Activated naive CD4-positive, alpha-beta T cell treated with anti-CD3 and anti-CD28 coated beads, Interleukin-2, amount 50 U/mL, for 16 hours (primary cell): ENCODE data around the gene PODXL2.

ENCODE experiments used
- DNase-seq: peaks from one replicate; pipeline ENCODE4 v3.0.0-alpha.2; 2020

Gene PODXL2

GRCh38 chr3:127660621-127661251 lies 31.8 kb downstream of the PODXL2 start:
- no peak for DNase-seq

GRCh38 chr3:127661600-127661999 lies 32.6 kb downstream of the PODXL2 start:
- no peak for DNase-seq

GRCh38 chr3:127662001-127662469 lies 33.0 kb downstream of the PODXL2 start:
- DNase-seq: no peak

- no peak for DNase-seq
These were observed 34.2 kb downstream of the PODXL2 start for GRCh38 chr3:127663151-127663550.

- no peak for DNase-seq
These were observed 36.2 kb downstream of the PODXL2 start for GRCh38 chr3:127665165-127665564.

GRCh38 chr3:127665586-127665985 lies 36.6 kb downstream of the PODXL2 start:
- DNase-seq: no peak

GRCh38 chr3:127666676-127667075 lies 37.7 kb downstream of the PODXL2 start:
- DNase-seq: no peak

GRCh38 chr3:127667119-127667681 lies 38.2 kb downstream of the PODXL2 start:
- no peak for DNase-seq

GRCh38 chr3:127668906-127669305 lies 39.9 kb downstream of the PODXL2 start:
- DNase-seq: peak; percentile 0

GRCh38 chr3:127669541-127670228 lies 40.7 kb downstream of the PODXL2 start:
- DNase-seq: peak; percentile 7

GRCh38 chr3:127670229-127670559 lies 41.2 kb downstream of the PODXL2 start:
- DNase-seq: peak; percentile 5

GRCh38 chr3:127670761-127671522 lies 42.0 kb downstream of the PODXL2 start:
- DNase-seq: peak; percentile 8

- DNase-seq: peak; percentile 5
These were observed 42.8 kb downstream of the PODXL2 start for GRCh38 chr3:127671523-127672428.

- DNase-seq: peak; percentile 89
These were observed 43.6 kb downstream of the PODXL2 start, which contains the start of gene ABTB1 for GRCh38 chr3:127672429-127673190. TSS of gene ABTB1 (plus strand) at chr3:127672952. CDS start at chr3:127673026, 74 bp downstream.

- DNase-seq: peak; percentile 60
These were observed 44.5 kb downstream of the PODXL2 start for GRCh38 chr3:127673191-127674100.

- DNase-seq: peak; percentile 13
These were observed 45.2 kb downstream of the PODXL2 start for GRCh38 chr3:127674101-127674721.

- peak; percentile 4 for DNase-seq
These were observed 45.8 kb downstream of the PODXL2 start for GRCh38 chr3:127674790-127675189.

- peak; percentile 7 for DNase-seq
These were observed 46.8 kb downstream of the PODXL2 start for GRCh38 chr3:127675651-127676391.

GRCh38 chr3:127676456-127676855 lies 47.5 kb downstream of the PODXL2 start:
- peak; percentile 7 for DNase-seq
